BE2C (cell line): ENCODE data around the gene RALGAPB.

Experiments used
- DNase-seq: peaks from one replicate; pipeline ENCODE4 v3.0.0-alpha.2; 2020
- H3K27me3 ChIP-seq: fragments of 250-450 bp; sonication (Bioruptor Pico); 2 replicates; pipeline ENCODE4 v1.5.1; 2020; ENCODE audit warnings: mild to moderate bottlenecking
- H3K36me3 ChIP-seq: fragments of 250-450 bp; sonication (Bioruptor Pico); 2 replicates; pipeline ENCODE4 v1.5.1; 2020; ENCODE audit warnings: mild to moderate bottlenecking
- H3K4me1 ChIP-seq: fragments of 250-450 bp; sonication (Bioruptor Pico); 2 replicates; pipeline ENCODE4 v1.5.1; 2020
- H3K4me3 ChIP-seq: 2 replicates; pipeline ENCODE4 v1.5.1; 2011; ENCODE audit warnings: low read depth, low read length
- H3K9me3 ChIP-seq: fragments of 250-450 bp; sonication (Bioruptor Pico); 2 replicates; pipeline ENCODE4 v1.5.1; 2020
- CTCF ChIP-seq: IDR thresholded peaks from 2 replicates; pipeline ENCODE4 v1.5.1; 2012; ENCODE audit warnings: mild to moderate bottlenecking, low read depth, low read length

RALGAPB gene

GRCh38 chr20:38585404-38586180 lies 112.9 kb downstream of the RALGAPB start:
- no peak overlapping the region for H3K4me3 ChIP-seq
- no peaks in the 10 kb centered on the region for H3K27me3 ChIP-seq
- H3K4me1 ChIP-seq = no peaks in the 10 kb centered on the region
- no peak for TF ChIP-seq CTCF
- no peak for DNase-seq
- H3K9me3 ChIP-seq = no peaks in the 10 kb centered on the region; the same call in 1 of the 2 replicates
- H3K36me3 ChIP-seq = no peaks in the 10 kb centered on the region

GRCh38 chr20:38586181-38586525 lies 113.5 kb downstream of the RALGAPB start:
- no peaks in the 10 kb centered on the region for H3K4me1 ChIP-seq
- no peak overlapping the region for H3K4me3 ChIP-seq
- TF ChIP-seq CTCF = no peak
- H3K36me3 ChIP-seq = no peaks in the 10 kb centered on the region
- DNase-seq = no peak
- no peaks in the 10 kb centered on the region; the same call in 1 of the 2 replicates for H3K9me3 ChIP-seq
- H3K27me3 ChIP-seq = no peaks in the 10 kb centered on the region

- Histone ChIP-seq H3K4me3 (no peak overlapping the region), H3K27me3 (no peaks in the 10 kb centered on the region), H3K4me1 (no peaks in the 10 kb centered on the region), H3K9me3 (no peaks in the 10 kb centered on the region; the same call in 1 of the 2 replicates), H3K36me3 (no peaks in the 10 kb centered on the region)
- DNase-seq = no peak
- TF ChIP-seq CTCF = no peak
Observed at GRCh38 chr20:38588303-38588702, 115.7 kb downstream of the RALGAPB start.

GRCh38 chr20:38589351-38589750 lies 116.7 kb downstream of the RALGAPB start:
- no peak for TF ChIP-seq CTCF
- no peaks in the 10 kb centered on the region; the same call in 1 of the 2 replicates for H3K9me3 ChIP-seq
- no peak overlapping the region for H3K4me3 ChIP-seq
- H3K27me3 ChIP-seq = no peaks in the 10 kb centered on the region
- no peaks in the 10 kb centered on the region for H3K36me3 ChIP-seq
- no peaks in the 10 kb centered on the region for H3K4me1 ChIP-seq
- DNase-seq = no peak

- H3K9me3 ChIP-seq = no peaks in the 10 kb centered on the region; the same call in 1 of the 2 replicates
- no peaks in the 10 kb centered on the region for H3K36me3 ChIP-seq
- no peak overlapping the region for H3K4me3 ChIP-seq
- no peaks in the 10 kb centered on the region for H3K4me1 ChIP-seq
- no peak for DNase-seq
- TF ChIP-seq CTCF = no peak
- H3K27me3 ChIP-seq = no peaks in the 10 kb centered on the region
Observed at GRCh38 chr20:38589967-38590675, 117.5 kb downstream of the RALGAPB start.
